K562 (cell line): ENCODE data around the gene ENOX2. TPM values are rescaled to one million over a fixed set of nuclear protein-coding genes. Genes with fewer than 3 reads are reported as not detected.

Experiments used
- ARNT ChIP-seq, 2 experiments: fragments of 450-650 bp; IDR thresholded peaks; 2 replicates each; pipeline ENCODE4 v1.6.1; 2016; ENCODE audit warnings: mild to moderate bottlenecking in 1 of 2
- E2F1 ChIP-seq: sonication (generic); formaldehyde crosslinking; IDR thresholded peaks from 2 replicates; pipeline ENCODE4 v1.8.1; 2023; ENCODE audit warnings: mild to moderate bottlenecking, missing genetic modification reagents, moderate library complexity
- GABPB2 ChIP-seq: fragments of 250-450 bp; sonication (Bioruptor Pico); conservative IDR thresholded peaks from 2 replicates; pipeline ENCODE4 v1.5.1; 2021; ENCODE audit warnings: mild to moderate bottlenecking
- SIN3A ChIP-seq, 2 experiments: fragments of 150-350 bp in 1 of 2; IDR thresholded peaks; 2 replicates each; pipeline ENCODE4 v1.6.1; 2011 to 2016; ENCODE audit warnings: borderline replicate concordance in 2 of 2, low read depth in 2 of 2, low read length in 2 of 2, mild to moderate bottlenecking in 2 of 2, moderate library complexity in 2 of 2; ENCODE audit not compliant: control insufficient read depth in 1 of 2
- TEAD4 ChIP-seq, 2 experiments: sonication (generic) in 1 of 2; formaldehyde crosslinking in 1 of 2; IDR thresholded peaks; 2 replicates each; pipeline versions ENCODE4 v1.6.1 to v1.8.0; 2012 to 2022; ENCODE audit warnings: borderline replicate concordance in 1 of 2, inconsistent platforms in 1 of 2, low read length in 1 of 2, mild to moderate bottlenecking in 1 of 2, missing genetic modification reagents in 1 of 2
- ZBTB8A ChIP-seq: fragments of 450-650 bp; IDR thresholded peaks from 2 replicates; pipeline ENCODE4 v1.6.1; 2018; ENCODE audit warnings: mild to moderate bottlenecking, moderate library complexity; ENCODE audit not compliant: partially characterized antibody
- polyA plus RNA-seq, 8 experiments: library from polyadenylated mRNA; depleted of rRNA in 4 of 8; stranded (reverse) in 5 of 8; unstranded in 3 of 8; fragments of >200 nt; fragmentation: Nextera tagmentation in 2 of 8; fragmentation: Illumina TruSeq in 1 of 8; extraction: Ambion mirVana in 2 of 8; extraction: Trizol in 1 of 8; gene quantifications; 2 replicates each; pipeline versions ENCODE4 v1.2.1 to v1.2.3, GENCODE V29; 2011 to 2014; ENCODE audit warnings: inconsistent platforms in 1 of 8, missing spikeins in 1 of 8
- total RNA-seq, 7 experiments: library from RNA; depleted of rRNA in 6 of 7; stranded (reverse); fragments of >200 nt in 6 of 7; fragmentation: Illumina TruSeq in 2 of 7; extraction: Trizol in 2 of 7; gene quantifications; 2 replicates each; pipeline versions ENCODE4 v1.2.1 to v1.2.3, GENCODE V29; 2011 to 2021; ENCODE audit warnings: low replicate concordance in 1 of 7
- TF ChIP-seq, protein P1 (sequence below), 2 experiments: fragments of 450-650 bp; IDR thresholded peaks; 2 replicates each; pipeline ENCODE4 v1.6.1; 2018; ENCODE audit warnings: mild to moderate bottlenecking in 2 of 2, low read depth in 1 of 2; ENCODE audit not compliant: partially characterized antibody in 2 of 2

The ENOX2 gene
- total and polyA plus RNA-seq, 9 of the 15 experiments (the other 6 are each of a cell fraction or from before 2014, with no cell fraction given) = 6.1 to 24.0 (median 13.8) TPM

DNA sequence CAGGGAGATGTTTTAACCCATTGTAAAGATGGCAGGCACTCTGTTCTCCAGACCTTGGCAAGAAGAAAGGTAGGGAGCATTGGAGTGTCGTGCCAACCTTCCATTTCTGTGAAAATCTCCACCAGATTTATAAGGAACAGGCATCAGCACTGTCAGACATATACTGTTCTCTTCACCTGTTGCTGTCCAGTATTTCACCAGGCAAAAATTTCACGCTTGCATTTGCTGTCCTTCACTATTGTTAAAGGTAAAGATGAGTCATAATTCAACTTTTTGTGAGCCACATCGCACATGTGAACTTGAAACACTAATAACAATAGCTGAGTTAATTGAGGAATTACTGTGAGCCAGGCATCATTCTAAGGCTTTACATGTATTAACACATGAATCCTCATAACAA, 203.4 kb downstream of the ENOX2 start (continued):
- TF ChIP-seq, protein P1, sequence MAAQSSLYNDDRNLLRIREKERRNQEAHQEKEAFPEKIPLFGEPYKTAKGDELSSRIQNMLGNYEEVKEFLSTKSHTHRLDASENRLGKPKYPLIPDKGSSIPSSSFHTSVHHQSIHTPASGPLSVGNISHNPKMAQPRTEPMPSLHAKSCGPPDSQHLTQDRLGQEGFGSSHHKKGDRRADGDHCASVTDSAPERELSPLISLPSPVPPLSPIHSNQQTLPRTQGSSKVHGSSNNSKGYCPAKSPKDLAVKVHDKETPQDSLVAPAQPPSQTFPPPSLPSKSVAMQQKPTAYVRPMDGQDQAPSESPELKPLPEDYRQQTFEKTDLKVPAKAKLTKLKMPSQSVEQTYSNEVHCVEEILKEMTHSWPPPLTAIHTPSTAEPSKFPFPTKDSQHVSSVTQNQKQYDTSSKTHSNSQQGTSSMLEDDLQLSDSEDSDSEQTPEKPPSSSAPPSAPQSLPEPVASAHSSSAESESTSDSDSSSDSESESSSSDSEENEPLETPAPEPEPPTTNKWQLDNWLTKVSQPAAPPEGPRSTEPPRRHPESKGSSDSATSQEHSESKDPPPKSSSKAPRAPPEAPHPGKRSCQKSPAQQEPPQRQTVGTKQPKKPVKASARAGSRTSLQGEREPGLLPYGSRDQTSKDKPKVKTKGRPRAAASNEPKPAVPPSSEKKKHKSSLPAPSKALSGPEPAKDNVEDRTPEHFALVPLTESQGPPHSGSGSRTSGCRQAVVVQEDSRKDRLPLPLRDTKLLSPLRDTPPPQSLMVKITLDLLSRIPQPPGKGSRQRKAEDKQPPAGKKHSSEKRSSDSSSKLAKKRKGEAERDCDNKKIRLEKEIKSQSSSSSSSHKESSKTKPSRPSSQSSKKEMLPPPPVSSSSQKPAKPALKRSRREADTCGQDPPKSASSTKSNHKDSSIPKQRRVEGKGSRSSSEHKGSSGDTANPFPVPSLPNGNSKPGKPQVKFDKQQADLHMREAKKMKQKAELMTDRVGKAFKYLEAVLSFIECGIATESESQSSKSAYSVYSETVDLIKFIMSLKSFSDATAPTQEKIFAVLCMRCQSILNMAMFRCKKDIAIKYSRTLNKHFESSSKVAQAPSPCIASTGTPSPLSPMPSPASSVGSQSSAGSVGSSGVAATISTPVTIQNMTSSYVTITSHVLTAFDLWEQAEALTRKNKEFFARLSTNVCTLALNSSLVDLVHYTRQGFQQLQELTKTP (IDR thresholded peaks at IDR 0.05; ENCODE audit: low read depth in 1 of 2, partially characterized antibody in 2 of 2) = no peak
- no peak for TF ChIP-seq ARNT (IDR thresholded peaks at IDR 0.05)
- TF ChIP-seq GABPB2 (CRISPR knock-in tag) = no peak
- TF ChIP-seq SIN3A (IDR thresholded peaks at IDR 0.05; ENCODE audit: borderline replicate concordance in 2 of 2, control insufficient read depth in 1 of 2, low read depth in 2 of 2, low read length in 2 of 2) = no peak
- TF ChIP-seq TEAD4 (IDR thresholded peaks at IDR 0.05; ENCODE audit: low read length) = no peak
- no peak for TF ChIP-seq TEAD4 (CRISPR knock-in tag; IDR thresholded peaks at IDR 0.05; ENCODE audit: borderline replicate concordance)
- TF ChIP-seq ZBTB8A = no peak
- no peak for TF ChIP-seq E2F1 (CRISPR knock-in tag)
- TF ChIP-seq, all 486 proteins: peak for 0
